T-cell (primary cell): ENCODE data around the gene EMX2. TPM values are rescaled to one million over a fixed set of nuclear protein-coding genes. Genes with fewer than 3 reads are reported as not detected.

Experiments
- ATAC-seq, 4 experiments: fragments of 200-7000 bp in 3 of 4; fragments of 150-1000 bp in 1 of 4; cut with Tn5 transposase; replicated peaks in 1 of 4; 1 replicate in 3 of 4; 2 replicates in 1 of 4; pipeline ENCODE4 v1.10.0; 2021; ENCODE audit warnings: moderate library complexity in 3 of 4, mild to moderate bottlenecking in 2 of 4, moderate number of reproducible peaks in 1 of 4
- CTCF ChIA-PET, 2 donors: fragments of 300-600 bp; sonication (Branson Sonifier 250); formaldehyde crosslinking; loops; one replicate each; lab custom pipeline; 2022; ENCODE audit warnings: antibody characterized with exemption in 2 of 2; lab: Charles Lee
- POLR2A ChIA-PET, 2 donors: fragments of 300-600 bp; sonication (Branson Sonifier 250); formaldehyde crosslinking; loops; one replicate each; lab custom pipeline; 2022; ENCODE audit warnings: antibody characterized with exemption in 2 of 2; lab: Charles Lee
- DNase-seq, 35 experiments: peaks; one replicate each; pipeline versions ENCODE4 v3.0.0 to v3.0.0-alpha.2; 2013 to 2023
- H3K27ac ChIP-seq: one replicate; pipeline ENCODE4 v1.5.1; 2013; ENCODE audit warnings: low read length
- H3K27me3 ChIP-seq, 2 experiments: replicated peaks in 1 of 2; 1 replicate in 1 of 2; 2 replicates in 1 of 2; pipeline versions ENCODE4 v1.6.1 to v1.7.0; 2013; ENCODE audit warnings: low read length in 1 of 2, mixed read lengths in 1 of 2; ENCODE audit not compliant: control insufficient read depth in 2 of 2, insufficient read depth in 2 of 2; ENCODE audit errors: extremely low read depth in 1 of 2
- H3K36me3 ChIP-seq, 2 donors: 1 replicate in 1 of 2; 2 replicates in 1 of 2; pipeline versions ENCODE4 v1.6.1 to v1.7.0; 2013; ENCODE audit warnings: low read length in 1 of 2; ENCODE audit not compliant: control insufficient read depth in 2 of 2, insufficient read depth in 1 of 2; ENCODE audit errors: extremely low read depth in 1 of 2
- H3K4me1 ChIP-seq, 2 experiments: 1 replicate in 1 of 2; 2 replicates in 1 of 2; pipeline versions ENCODE4 v1.6.1 to v1.7.0; 2013; ENCODE audit warnings: low read length in 2 of 2, mixed read lengths in 1 of 2; ENCODE audit not compliant: insufficient read depth in 2 of 2, control insufficient read depth in 1 of 2; ENCODE audit errors: extremely low read depth in 1 of 2
- H3K4me3 ChIP-seq, 2 donors: 1 replicate in 1 of 2; 2 replicates in 1 of 2; pipeline versions ENCODE4 v1.5.1 to v1.7.0; 2013; ENCODE audit warnings: mild to moderate bottlenecking in 2 of 2, low read length in 1 of 2, moderate library complexity in 1 of 2; ENCODE audit not compliant: control insufficient read depth in 1 of 2; ENCODE audit errors: extremely low read depth in 1 of 2
- H3K9me3 ChIP-seq: 2 replicates; pipeline ENCODE4 v1.7.0; 2013
- H3K27ac Mint-ChIP-seq, 2 donors: one replicate each; pipeline ENCODE4 v1.8.0; 2020 to 2021; ENCODE audit warnings: mild to moderate bottlenecking in 2 of 2, mixed read lengths in 2 of 2
- H3K27me3 Mint-ChIP-seq, 2 donors: one replicate each; pipeline ENCODE4 v1.8.0; 2021 to 2022; ENCODE audit warnings: mixed read lengths in 2 of 2
- H3K36me3 Mint-ChIP-seq: one replicate; pipeline ENCODE4 v1.8.0; 2021; ENCODE audit warnings: mixed read lengths
- H3K4me1 Mint-ChIP-seq, 3 donors: one replicate each; pipeline ENCODE4 v1.8.0; 2020 to 2022; ENCODE audit warnings: mixed read lengths in 3 of 3, mild to moderate bottlenecking in 1 of 3
- H3K4me3 Mint-ChIP-seq, 3 donors: one replicate each; pipeline ENCODE4 v1.8.0; 2020 to 2022; ENCODE audit warnings: mild to moderate bottlenecking in 3 of 3, mixed read lengths in 3 of 3, moderate library complexity in 3 of 3
- H3K9me3 Mint-ChIP-seq, 3 donors: one replicate each; pipeline ENCODE4 v1.8.0; 2020 to 2022; ENCODE audit warnings: mixed read lengths in 3 of 3
- whole genome bisulfite sequencing: methylation state at CpG from one replicate; pipeline ENCODE4 v1.1.5; 2013; ENCODE audit warnings: missing lambda C conversion rate; ENCODE audit not compliant: insufficient coverage; 5-methylcytosine and 5-hydroxymethylcytosine counted together
- total RNA-seq, 35 experiments: library from RNA in 6 of 35; stranded (reverse) in 6 of 35; fragments of 120-200 nt in 1 of 35; gene quantifications; one replicate each; pipeline versions ENCODE4 v1.2.1 to v1.2.4 and lab custom pipeline; 2013 to 2026

Gene EMX2
- total RNA-seq, 5 donors from 2014 or later (not counting 1 experiment from before 2014, with no cell fraction given): not detected

GRCh38 chr10:117550599-117551329 is 8.2 kb downstream of the EMX2 start:
- no peak overlapping the region for H3K27ac Mint-ChIP-seq
- WGBS: 2% methylated on average over 16 of the region's 22 CpGs
- Histone ChIP-seq H3K27ac (no peak overlapping the region), H3K36me3 (no peaks in the 10 kb centered on the region), H3K27me3 (peaks cover 9 to 79% of the 10 kb centered on the region in 2 experiments), H3K9me3 (no peaks in the 10 kb centered on the region), H3K4me3 (no peak overlapping the region), H3K4me1 (peaks cover 0 to 21% of the 10 kb centered on the region in 2 experiments)
- H3K27me3 Mint-ChIP-seq: peaks cover 71 to 90% of the 10 kb centered on the region in 2 donors
- no peaks in the 10 kb centered on the region for H3K36me3 Mint-ChIP-seq
- no peak for ATAC-seq
- H3K4me1 Mint-ChIP-seq: peaks cover 26 to 35% (median 33%) of the 10 kb centered on the region in 3 donors
- ChIA-PET CTCF (interaction anchor here (0.6 kb wide), 2 partner anchors 39 to 1941 kb away, joined by 3 to 4 read pairs; no protein-coding TSS in a partner anchor), POLR2A (no interaction called here)
- no peak for DNase-seq
- no peak overlapping the region for H3K4me3 Mint-ChIP-seq
- H3K9me3 Mint-ChIP-seq: no peaks in the 10 kb centered on the region

GRCh38 chr10:117551330-117552155 is 9.0 kb downstream of the EMX2 start:
- Histone ChIP-seq H3K27me3 (peaks cover 9 to 79% of the 10 kb centered on the region in 2 experiments), H3K9me3 (no peaks in the 10 kb centered on the region), H3K4me1 (peaks cover 0 to 19% of the 10 kb centered on the region in 2 experiments), H3K27ac (no peak overlapping the region), H3K4me3 (no peak overlapping the region), H3K36me3 (no peaks in the 10 kb centered on the region)
- ChIA-PET POLR2A (no interaction called here), CTCF (interaction anchor here in 1 of 2 donors (0.6 kb wide), 1 partner anchor 1940 kb away, joined by 4 read pairs; no protein-coding TSS in a partner anchor)
- Mint-ChIP-seq H3K27me3 (peaks cover 71 to 89% of the 10 kb centered on the region in 2 donors), H3K27ac (peak overlapping the region in 1 of 2 donors; percentile 31), H3K4me3 (no peak overlapping the region), H3K36me3 (no peaks in the 10 kb centered on the region), H3K9me3 (no peaks in the 10 kb centered on the region), H3K4me1 (peaks cover 20 to 31% (median 27%) of the 10 kb centered on the region in 3 donors)
- WGBS: 12% methylated on average over 37 of the region's 45 CpGs
- ATAC-seq (no peak), DNase-seq (no peak)

GRCh38 chr10:117552156-117552631 is 9.6 kb downstream of the EMX2 start:
- H3K36me3 Mint-ChIP-seq: no peaks in the 10 kb centered on the region
- DNase-seq (no peak), ATAC-seq (no peak)
- CTCF ChIA-PET: no interaction called here
- Histone ChIP-seq H3K36me3 (no peaks in the 10 kb centered on the region), H3K9me3 (no peaks in the 10 kb centered on the region), H3K27ac (no peak overlapping the region), H3K27me3 (peaks cover 9 to 77% of the 10 kb centered on the region in 2 experiments), H3K4me3 (no peak overlapping the region), H3K4me1 (peaks cover 0 to 13% of the 10 kb centered on the region in 2 experiments)
- no peak overlapping the region for H3K4me3 Mint-ChIP-seq
- H3K9me3 Mint-ChIP-seq: no peaks in the 10 kb centered on the region
- WGBS: 8% methylated on average over 39 of the region's 39 CpGs
- H3K27me3 Mint-ChIP-seq: peaks cover 76 to 86% of the 10 kb centered on the region in 2 donors
- H3K4me1 Mint-ChIP-seq: peaks cover 20 to 29% (median 24%) of the 10 kb centered on the region in 3 donors
- POLR2A ChIA-PET: no interaction called here
- peak overlapping the region in 1 of 2 donors; percentile 31 for H3K27ac Mint-ChIP-seq

- Histone ChIP-seq H3K36me3 (no peaks in the 10 kb centered on the region), H3K27ac (no peak overlapping the region), H3K9me3 (no peaks in the 10 kb centered on the region), H3K4me3 (no peak overlapping the region), H3K4me1 (peaks cover 0 to 11% of the 10 kb centered on the region in 2 experiments), H3K27me3 (peaks cover 9 to 72% of the 10 kb centered on the region in 2 experiments)
- H3K27ac Mint-ChIP-seq: no peak overlapping the region
- 12% methylated on average over 11 of the region's 13 CpGs for WGBS
- H3K4me1 Mint-ChIP-seq: peaks cover 16 to 24% (median 19%) of the 10 kb centered on the region in 3 donors
- H3K9me3 Mint-ChIP-seq: no peaks in the 10 kb centered on the region
- H3K36me3 Mint-ChIP-seq: no peaks in the 10 kb centered on the region
- H3K27me3 Mint-ChIP-seq: peaks cover 70 to 81% of the 10 kb centered on the region in 2 donors
- no peak overlapping the region for H3K4me3 Mint-ChIP-seq
- DNase-seq (no peak), ATAC-seq (no peak)
- CTCF ChIA-PET: no interaction called here
- POLR2A ChIA-PET: no interaction called here
Measured at GRCh38 chr10:117552701-117553141, 10.2 kb downstream of the EMX2 start.

GRCh38 chr10:117553142-117553814 is 10.7 kb downstream of the EMX2 start:
- peaks cover 9 to 70% of the 10 kb centered on the region in 2 experiments for H3K27me3 ChIP-seq

GRCh38 chr10:117553815-117554172 is 11.2 kb downstream of the EMX2 start:
- WGBS: 25% methylated on average over 10 of the region's 19 CpGs
- no peak for ATAC-seq

More at GRCh38 chr10:117553142-117553814, 10.7 kb downstream of the EMX2 start:
- no peaks in the 10 kb centered on the region for H3K36me3 Mint-ChIP-seq
- H3K4me3 Mint-ChIP-seq: no peak overlapping the region
- ChIA-PET POLR2A (no interaction called here), CTCF (no interaction called here)
- no peaks in the 10 kb centered on the region for H3K36me3 ChIP-seq
- no peak for DNase-seq
- peaks cover 12 to 18% (median 14%) of the 10 kb centered on the region in 3 donors for H3K4me1 Mint-ChIP-seq
- ATAC-seq: no peak
- no peak overlapping the region for H3K27ac ChIP-seq
- H3K27ac Mint-ChIP-seq: no peak overlapping the region
- peaks cover 0 to 8% of the 10 kb centered on the region in 2 experiments for H3K4me1 ChIP-seq
- no peaks in the 10 kb centered on the region for H3K9me3 ChIP-seq
- H3K4me3 ChIP-seq: no peak overlapping the region
- peaks cover 65 to 75% of the 10 kb centered on the region in 2 donors for H3K27me3 Mint-ChIP-seq
- 6% methylated on average over 62 of the region's 65 CpGs for WGBS
- H3K9me3 Mint-ChIP-seq: no peaks in the 10 kb centered on the region

More at GRCh38 chr10:117553815-117554172, 11.2 kb downstream of the EMX2 start:
- Histone ChIP-seq H3K27ac (no peak overlapping the region), H3K4me3 (no peak overlapping the region), H3K27me3 (peaks cover 9 to 71% of the 10 kb centered on the region in 2 experiments), H3K4me1 (peaks cover 0 to 8% of the 10 kb centered on the region in 2 experiments), H3K9me3 (no peaks in the 10 kb centered on the region), H3K36me3 (no peaks in the 10 kb centered on the region)
- Mint-ChIP-seq H3K36me3 (no peaks in the 10 kb centered on the region), H3K27me3 (peaks cover 60 to 71% of the 10 kb centered on the region in 2 donors), H3K9me3 (no peaks in the 10 kb centered on the region), H3K4me3 (peak overlapping the region in 1 of 3 donors; percentile 12), H3K4me1 (peaks cover 12 to 14% (median 12%) of the 10 kb centered on the region in 3 donors), H3K27ac (no peak overlapping the region)
- DNase-seq: no peak
- ChIA-PET CTCF (no interaction called here), POLR2A (no interaction called here)
